22Rv1 (cell line): ENCODE results near the gene RAD51B.

Experiments
- H3K27ac ChIP-seq: fragments of 450-650 bp; 2 replicates; pipeline ENCODE4 v1.5.1; 2017
- CTCF ChIP-seq: fragments of 450-650 bp; IDR thresholded peaks from 2 replicates; pipeline ENCODE4 v1.5.1; 2017; ENCODE audit warnings: mild to moderate bottlenecking
- ZFX ChIP-seq: fragments of 450-650 bp; IDR thresholded peaks from 2 replicates; pipeline ENCODE4 v1.6.1; 2017; ENCODE audit warnings: antibody characterized with exemption, borderline replicate concordance

The RAD51B gene

GRCh38 chr14:68413509-68413908, 593.9 kb downstream of the RAD51B start:
- TF ChIP-seq ZFX (no peak), CTCF (no peak)
- H3K27ac ChIP-seq: no peak overlapping the region

GRCh38 chr14:68414121-68414520, 594.5 kb downstream of the RAD51B start:
- H3K27ac ChIP-seq: no peak overlapping the region
- TF ChIP-seq ZFX (no peak), CTCF (no peak)

DNA sequence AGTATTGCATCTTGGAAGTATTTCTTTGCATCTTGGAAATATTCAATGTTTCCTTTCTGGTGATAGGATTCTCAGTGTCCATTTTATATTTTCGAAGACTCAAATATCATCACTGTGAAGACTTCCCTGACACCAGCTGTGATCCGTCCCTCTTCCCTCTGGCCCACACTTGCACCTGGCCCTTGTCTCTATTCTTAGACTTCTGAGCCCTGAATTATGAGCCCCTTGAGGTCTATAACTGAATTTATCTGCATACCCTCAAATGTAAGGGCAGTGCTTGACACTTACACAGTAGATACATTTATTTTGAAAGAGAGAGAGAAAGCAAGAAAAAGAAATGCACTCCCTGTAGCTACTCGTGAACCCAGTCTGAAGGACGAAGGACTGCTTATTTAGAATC, 596.6 kb downstream of the RAD51B start:
- H3K27ac ChIP-seq: no peak overlapping the region
- no peak for TF ChIP-seq CTCF
- no peak for TF ChIP-seq ZFX

DNA sequence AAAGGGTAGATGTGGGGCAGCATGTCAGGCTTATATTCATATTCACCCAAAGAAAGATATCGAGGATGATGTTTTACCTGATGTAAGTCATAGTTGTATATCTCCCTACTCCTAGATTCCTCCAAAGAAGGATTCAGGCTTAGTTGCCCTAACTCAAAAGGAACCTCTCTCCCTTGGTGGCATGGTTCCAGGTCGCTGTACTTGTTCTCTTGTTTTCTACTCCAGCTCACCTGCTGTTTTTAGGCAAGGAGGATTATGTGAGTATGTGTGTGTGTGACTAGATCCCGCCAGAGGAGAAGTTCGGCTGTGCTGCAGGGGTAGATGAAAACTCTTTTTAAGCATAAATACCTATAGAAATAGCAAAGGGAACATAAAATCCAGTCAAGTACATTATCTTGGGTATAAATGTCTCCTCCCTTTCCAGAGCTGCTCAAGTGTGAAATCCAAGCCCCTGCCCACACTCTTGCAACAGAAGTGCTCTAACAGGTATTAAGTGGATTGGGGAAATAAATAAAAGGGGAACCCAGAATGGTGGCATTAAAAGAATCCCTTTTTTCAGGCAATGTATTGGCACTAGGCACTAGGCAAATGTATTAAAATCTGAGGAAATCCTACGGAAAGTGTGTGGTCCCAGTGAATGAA, 597.6 kb downstream of the RAD51B start:
- H3K27ac ChIP-seq: no peak overlapping the region
- TF ChIP-seq ZFX (no peak), CTCF (no peak)

- no peak overlapping the region for H3K27ac ChIP-seq
- TF ChIP-seq CTCF: no peak
- no peak for TF ChIP-seq ZFX
Observed at GRCh38 chr14:68418174-68419118, 598.9 kb downstream of the RAD51B start.

GRCh38 chr14:68420350-68420749, 600.8 kb downstream of the RAD51B start:
- no peak overlapping the region for H3K27ac ChIP-seq
- no peak for TF ChIP-seq ZFX
- no peak for TF ChIP-seq CTCF

DNA sequence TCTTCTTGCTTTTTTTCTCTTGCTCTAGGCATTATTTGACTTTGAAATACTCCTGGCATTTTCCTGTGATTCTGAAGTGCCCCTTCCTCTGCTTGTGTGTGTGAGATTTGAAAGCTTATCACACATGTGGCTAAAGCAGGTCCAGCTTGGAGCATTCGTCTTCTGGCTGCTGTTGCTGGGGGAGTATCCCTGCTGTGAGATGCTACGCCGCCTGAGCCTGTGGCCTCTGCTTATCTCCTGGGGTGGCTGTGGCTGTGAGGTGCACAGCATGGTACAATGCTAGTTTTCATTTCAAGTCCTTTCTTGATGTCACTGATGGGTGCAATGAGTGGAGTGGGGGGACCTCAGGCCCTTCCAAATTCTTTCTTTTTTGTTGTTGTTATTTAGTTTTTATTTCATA, 601.5 kb downstream of the RAD51B start:
- TF ChIP-seq ZFX: no peak
- no peak for TF ChIP-seq CTCF

More for the DNA sequence above, 601.5 kb downstream of the RAD51B start:
- no peak overlapping the region for H3K27ac ChIP-seq
